Neutrophil (primary cell): ENCODE results near the gene PMEPA1.

Experiments used
- H3K27ac ChIP-seq: fragments of 200-600 bp; sonication (generic); 2 replicates; pipeline ENCODE4 v1.5.1; 2016; ENCODE audit warnings: mild to moderate bottlenecking, moderate library complexity
- H3K27me3 ChIP-seq: fragments of 200-600 bp; sonication (generic); 2 replicates; pipeline ENCODE4 v1.6.0; 2016; ENCODE audit warnings: mild to moderate bottlenecking
- H3K36me3 ChIP-seq: fragments of 200-600 bp; sonication (generic); 2 replicates; pipeline ENCODE4 v1.5.1; 2017
- H3K4me1 ChIP-seq, 2 experiments: fragments of 200-600 bp in 1 of 2; sonication (generic) in 1 of 2; 1 replicate in 1 of 2; 2 replicates in 1 of 2; pipeline versions ENCODE4 v1.5.1 to v1.6.1; 2013 to 2016; ENCODE audit warnings: low read depth in 1 of 2, low read length in 1 of 2, mild to moderate bottlenecking in 1 of 2, moderate library complexity in 1 of 2; ENCODE audit not compliant: control insufficient read depth in 1 of 2, insufficient read depth in 1 of 2
- H3K4me3 ChIP-seq, 2 experiments: fragments of 200-600 bp in 1 of 2; sonication (generic) in 1 of 2; 1 replicate in 1 of 2; 2 replicates in 1 of 2; pipeline ENCODE4 v1.5.1; 2013 to 2016; ENCODE audit warnings: low read depth in 1 of 2, low read length in 1 of 2, mild to moderate bottlenecking in 1 of 2, moderate library complexity in 1 of 2
- H3K9me3 ChIP-seq: fragments of 200-600 bp; sonication (generic); 2 replicates; pipeline ENCODE4 v1.5.1; 2016
- TF ChIP-seq, protein P1 (sequence below): fragments of 200-600 bp; sonication (generic); IDR thresholded peaks from 2 replicates; pipeline ENCODE4 v1.5.1; 2016; ENCODE audit warnings: antibody characterized with exemption

Gene PMEPA1

DNA sequence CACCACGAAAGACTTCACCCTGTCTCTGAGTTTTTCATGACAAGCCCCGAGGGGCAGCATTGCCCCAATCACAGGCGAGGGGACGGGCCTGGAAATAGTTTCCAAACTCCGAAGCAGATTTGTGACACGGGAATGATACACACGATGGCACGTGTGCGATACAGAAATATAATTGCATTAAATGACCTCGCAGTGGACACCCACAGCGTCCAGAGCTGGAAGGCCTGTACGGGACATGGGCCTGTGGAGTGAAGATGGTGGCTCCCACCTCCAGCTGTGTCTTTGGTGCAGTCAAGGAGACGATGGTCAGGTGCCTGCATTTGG is 43.0 kb downstream of the PMEPA1 start:
- no peaks in the 10 kb centered on the region for H3K36me3 ChIP-seq
- TF ChIP-seq, protein P1, sequence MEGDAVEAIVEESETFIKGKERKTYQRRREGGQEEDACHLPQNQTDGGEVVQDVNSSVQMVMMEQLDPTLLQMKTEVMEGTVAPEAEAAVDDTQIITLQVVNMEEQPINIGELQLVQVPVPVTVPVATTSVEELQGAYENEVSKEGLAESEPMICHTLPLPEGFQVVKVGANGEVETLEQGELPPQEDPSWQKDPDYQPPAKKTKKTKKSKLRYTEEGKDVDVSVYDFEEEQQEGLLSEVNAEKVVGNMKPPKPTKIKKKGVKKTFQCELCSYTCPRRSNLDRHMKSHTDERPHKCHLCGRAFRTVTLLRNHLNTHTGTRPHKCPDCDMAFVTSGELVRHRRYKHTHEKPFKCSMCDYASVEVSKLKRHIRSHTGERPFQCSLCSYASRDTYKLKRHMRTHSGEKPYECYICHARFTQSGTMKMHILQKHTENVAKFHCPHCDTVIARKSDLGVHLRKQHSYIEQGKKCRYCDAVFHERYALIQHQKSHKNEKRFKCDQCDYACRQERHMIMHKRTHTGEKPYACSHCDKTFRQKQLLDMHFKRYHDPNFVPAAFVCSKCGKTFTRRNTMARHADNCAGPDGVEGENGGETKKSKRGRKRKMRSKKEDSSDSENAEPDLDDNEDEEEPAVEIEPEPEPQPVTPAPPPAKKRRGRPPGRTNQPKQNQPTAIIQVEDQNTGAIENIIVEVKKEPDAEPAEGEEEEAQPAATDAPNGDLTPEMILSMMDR: no peak
- H3K4me1 ChIP-seq: no peaks in the 10 kb centered on the region
- H3K9me3 ChIP-seq: no peaks in the 10 kb centered on the region
- H3K27ac ChIP-seq: no peak overlapping the region
- H3K4me3 ChIP-seq: no peak overlapping the region
- H3K27me3 ChIP-seq: peaks cover 15% of the 10 kb centered on the region

DNA sequence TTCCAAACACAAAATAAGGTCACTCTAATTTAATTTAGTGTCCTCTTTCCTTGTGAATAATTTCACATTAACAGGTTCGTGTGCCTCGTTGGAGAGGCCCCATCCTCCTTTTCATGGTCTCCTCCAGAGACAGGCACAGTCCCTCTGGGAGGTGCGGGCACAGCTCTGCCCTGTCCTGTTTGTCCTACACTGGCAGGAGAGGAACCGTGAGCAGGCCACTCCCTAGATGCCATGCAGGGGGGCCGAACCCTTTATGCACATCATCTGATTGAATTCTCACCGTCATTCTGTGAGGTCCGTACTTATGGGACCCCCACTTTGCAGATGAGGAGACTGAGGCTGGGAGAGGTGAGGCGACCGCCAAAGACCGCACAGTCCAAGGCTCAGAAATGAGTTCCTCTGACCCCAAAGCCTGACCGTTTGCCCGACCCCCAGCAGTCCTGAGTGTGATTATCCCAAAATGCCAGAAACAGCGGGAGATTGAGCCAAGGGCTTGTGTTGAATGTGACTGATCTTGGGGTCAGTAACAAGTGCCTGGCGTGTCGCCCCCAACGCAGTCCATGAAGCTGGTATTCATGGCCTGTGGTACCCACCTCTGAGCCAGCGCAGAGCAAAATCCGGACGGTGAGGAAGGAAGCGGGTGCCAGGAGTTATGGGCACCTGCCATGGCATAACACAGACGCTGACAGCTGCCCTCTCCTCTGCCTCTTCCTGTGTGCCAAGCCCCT is 43.5 kb downstream of the PMEPA1 start:
- Histone ChIP-seq H3K4me3 (no peak overlapping the region), H3K27ac (no peak overlapping the region), H3K9me3 (no peaks in the 10 kb centered on the region), H3K4me1 (no peaks in the 10 kb centered on the region), H3K27me3 (peaks cover 10% of the 10 kb centered on the region), H3K36me3 (no peaks in the 10 kb centered on the region)
- TF ChIP-seq, protein P1: no peak

DNA sequence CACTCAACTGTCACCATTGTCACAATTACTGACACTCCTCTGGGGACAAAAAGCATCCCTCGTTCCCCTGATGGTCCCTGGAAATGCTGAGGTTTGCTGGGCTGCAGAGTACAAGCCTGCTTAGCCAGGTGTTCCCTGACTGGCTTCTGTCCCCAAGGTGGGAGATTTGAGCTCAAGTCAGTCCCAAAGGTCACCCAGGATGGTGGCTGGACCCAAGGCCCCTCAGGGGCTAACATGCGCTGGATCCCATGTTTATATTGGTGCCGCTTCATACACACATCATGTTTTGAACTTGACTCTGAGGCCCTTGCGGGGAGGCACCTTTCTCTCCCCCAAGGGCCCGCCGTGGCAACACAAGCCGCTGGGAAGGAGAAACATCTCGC is 44.2 kb downstream of the PMEPA1 start:
- Histone ChIP-seq H3K36me3 (no peaks in the 10 kb centered on the region), H3K4me3 (no peak overlapping the region), H3K27ac (no peak overlapping the region), H3K27me3 (peaks cover 3% of the 10 kb centered on the region), H3K4me1 (no peaks in the 10 kb centered on the region), H3K9me3 (no peaks in the 10 kb centered on the region)
- TF ChIP-seq, protein P1: no peak

DNA sequence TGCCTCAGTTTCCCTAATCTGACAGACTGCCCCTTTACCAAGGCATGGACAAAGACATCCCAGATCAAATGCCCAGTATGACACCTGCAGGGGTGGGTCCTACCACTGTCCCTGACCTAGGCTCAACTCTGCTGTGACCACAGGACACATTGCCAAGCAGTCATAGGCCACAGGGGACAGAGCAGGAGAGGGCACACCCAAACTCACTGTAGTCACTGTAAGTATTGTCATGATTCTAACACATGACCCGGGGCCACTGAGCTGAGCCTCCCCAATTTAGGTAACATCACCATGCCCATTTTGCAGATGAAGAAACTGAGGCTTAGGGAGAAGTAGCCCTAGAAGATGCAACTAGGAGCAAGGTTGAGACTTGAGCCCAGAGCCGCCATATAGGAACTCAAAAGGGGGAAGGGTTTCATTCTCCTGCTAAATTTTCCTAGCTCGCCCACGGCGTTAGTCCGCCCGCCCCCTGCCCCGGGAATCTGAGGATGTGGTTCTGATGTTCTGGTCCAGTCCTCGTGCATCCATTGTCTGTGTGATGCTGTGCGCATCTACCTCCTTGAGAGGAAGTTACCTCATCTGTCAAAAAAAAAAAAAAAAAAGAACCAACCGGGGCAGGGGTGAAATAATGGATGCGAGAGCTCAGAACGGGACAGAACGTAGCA is 44.8 kb downstream of the PMEPA1 start:
- TF ChIP-seq, protein P1: no peak
- H3K4me1 ChIP-seq: no peaks in the 10 kb centered on the region
- no peaks in the 10 kb centered on the region for H3K36me3 ChIP-seq
- no peaks in the 10 kb centered on the region for H3K9me3 ChIP-seq
- no peak overlapping the region for H3K27ac ChIP-seq
- H3K27me3 ChIP-seq: no peaks in the 10 kb centered on the region
- H3K4me3 ChIP-seq: no peak overlapping the region

DNA sequence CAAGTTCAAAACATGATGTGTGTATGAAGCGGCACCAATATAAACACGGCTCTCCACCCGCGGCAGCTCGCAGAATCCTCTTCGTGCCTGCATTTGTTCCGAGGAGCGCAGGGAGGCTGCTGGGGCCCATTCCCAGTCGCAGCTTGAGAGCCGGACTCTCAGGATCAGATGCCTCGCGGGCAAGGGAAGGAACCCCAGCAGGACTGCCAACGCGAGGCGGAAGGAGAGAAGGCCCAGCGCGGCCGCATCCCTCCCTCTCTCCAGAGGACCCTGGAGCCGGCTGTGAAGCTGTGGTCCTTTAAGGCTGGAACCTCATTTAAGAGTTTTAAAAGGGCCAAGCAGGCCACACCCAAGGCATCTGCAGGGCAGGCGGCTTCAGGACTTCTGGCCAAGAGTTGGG is 45.3 kb downstream of the PMEPA1 start:
- Histone ChIP-seq H3K27me3 (no peaks in the 10 kb centered on the region), H3K4me3 (no peak overlapping the region), H3K4me1 (no peaks in the 10 kb centered on the region), H3K27ac (no peak overlapping the region), H3K9me3 (no peaks in the 10 kb centered on the region), H3K36me3 (no peaks in the 10 kb centered on the region)
- TF ChIP-seq, protein P1: no peak
